HL-60/S4 treated with retinoic acid at 250 ng/mL for 4 days and 3 days (cell line): Measurements from ENCODE around the gene SCAF1.

Experiments used
- in situ Hi-C: fragments of 300-500 bp; cut with MboI; formaldehyde crosslinking; loops from 2 replicates; pipeline ENCODE4 v1.7.0; 2022; ENCODE audit warnings: low sequenced_read_pairs

The SCAF1 gene

DNA sequence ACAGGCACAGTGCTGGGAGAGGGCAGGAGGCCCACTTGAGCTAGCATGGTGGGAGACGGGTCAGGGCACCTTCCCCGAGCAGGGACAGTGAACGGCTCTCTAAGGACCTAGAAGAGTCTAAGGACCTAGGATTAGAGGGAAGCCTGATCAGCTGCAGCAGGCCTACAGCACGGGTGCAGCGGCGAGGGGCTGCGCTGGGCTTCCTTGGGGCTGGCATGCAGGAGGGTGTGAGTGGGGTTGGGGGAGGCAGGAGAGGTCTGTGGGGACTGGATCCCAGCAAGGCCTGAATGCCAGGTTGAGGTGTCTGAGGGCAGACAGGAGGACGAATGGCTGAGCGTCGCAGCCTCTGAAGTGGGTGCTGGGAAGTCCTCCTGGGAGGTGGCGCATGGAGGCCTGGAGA is 3.6 kb downstream of the SCAF1 start:
- in situ Hi-C loops: no loop called here

DNA sequence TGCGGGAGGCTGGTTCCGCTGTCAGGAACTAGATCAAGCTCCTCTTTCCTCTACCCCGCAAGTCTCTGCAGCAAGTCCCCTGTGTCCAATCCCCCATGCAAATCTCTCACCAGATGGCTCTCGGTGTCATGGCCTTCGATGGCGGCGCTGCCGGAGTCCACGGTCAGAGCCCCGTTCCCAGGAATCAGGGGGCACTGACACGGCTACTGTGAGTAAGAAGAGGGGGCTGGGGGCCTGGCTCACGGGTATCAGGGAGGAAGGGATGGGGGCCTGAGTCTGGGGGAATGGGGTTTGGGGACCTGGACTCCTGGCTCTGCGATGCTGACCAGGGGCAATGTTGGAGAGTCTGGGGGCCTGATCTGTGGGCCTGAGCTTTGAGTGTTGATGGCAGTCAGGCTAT is 4.0 kb downstream of the SCAF1 start:
- in situ Hi-C loops: no loop called here

- in situ Hi-C loops: no loop called here
These were observed 4.6 kb downstream of the SCAF1 start for GRCh38 chr19:49646586-49646985.

DNA sequence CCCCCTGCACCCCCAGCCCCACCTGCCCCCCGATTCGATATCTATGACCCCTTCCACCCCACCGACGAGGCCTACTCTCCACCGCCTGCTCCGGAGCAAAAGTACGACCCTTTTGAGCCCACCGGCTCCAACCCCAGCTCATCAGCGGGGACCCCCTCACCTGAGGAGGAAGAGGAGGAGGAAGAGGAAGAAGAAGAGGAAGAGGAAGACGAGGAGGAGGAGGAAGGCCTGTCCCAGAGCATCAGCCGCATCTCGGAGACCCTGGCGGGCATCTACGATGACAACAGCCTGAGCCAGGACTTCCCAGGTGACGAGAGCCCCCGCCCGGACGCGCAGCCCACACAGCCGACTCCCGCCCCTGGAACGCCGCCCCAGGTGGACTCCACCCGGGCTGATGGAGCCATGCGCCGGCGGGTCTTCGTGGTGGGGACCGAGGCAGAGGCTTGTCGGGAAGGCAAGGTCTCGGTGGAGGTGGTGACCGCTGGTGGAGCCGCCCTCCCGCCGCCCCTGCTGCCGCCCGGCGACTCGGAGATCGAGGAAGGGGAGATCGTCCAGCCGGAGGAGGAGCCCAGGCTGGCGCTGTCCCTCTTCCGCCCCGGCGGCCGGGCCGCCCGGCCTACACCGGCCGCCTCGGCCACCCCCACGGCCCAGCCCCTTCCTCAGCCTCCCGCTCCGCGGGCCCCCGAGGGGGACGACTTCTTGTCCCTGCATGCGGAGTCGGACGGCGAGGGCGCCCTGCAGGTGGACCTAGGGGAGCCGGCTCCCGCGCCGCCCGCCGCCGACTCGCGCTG is 9.2 kb downstream of the SCAF1 start:
- in situ Hi-C loops: no loop called here

- in situ Hi-C loops: no loop called here
These were observed 10.0 kb downstream of the SCAF1 start for GRCh38 chr19:49651820-49652550.

DNA sequence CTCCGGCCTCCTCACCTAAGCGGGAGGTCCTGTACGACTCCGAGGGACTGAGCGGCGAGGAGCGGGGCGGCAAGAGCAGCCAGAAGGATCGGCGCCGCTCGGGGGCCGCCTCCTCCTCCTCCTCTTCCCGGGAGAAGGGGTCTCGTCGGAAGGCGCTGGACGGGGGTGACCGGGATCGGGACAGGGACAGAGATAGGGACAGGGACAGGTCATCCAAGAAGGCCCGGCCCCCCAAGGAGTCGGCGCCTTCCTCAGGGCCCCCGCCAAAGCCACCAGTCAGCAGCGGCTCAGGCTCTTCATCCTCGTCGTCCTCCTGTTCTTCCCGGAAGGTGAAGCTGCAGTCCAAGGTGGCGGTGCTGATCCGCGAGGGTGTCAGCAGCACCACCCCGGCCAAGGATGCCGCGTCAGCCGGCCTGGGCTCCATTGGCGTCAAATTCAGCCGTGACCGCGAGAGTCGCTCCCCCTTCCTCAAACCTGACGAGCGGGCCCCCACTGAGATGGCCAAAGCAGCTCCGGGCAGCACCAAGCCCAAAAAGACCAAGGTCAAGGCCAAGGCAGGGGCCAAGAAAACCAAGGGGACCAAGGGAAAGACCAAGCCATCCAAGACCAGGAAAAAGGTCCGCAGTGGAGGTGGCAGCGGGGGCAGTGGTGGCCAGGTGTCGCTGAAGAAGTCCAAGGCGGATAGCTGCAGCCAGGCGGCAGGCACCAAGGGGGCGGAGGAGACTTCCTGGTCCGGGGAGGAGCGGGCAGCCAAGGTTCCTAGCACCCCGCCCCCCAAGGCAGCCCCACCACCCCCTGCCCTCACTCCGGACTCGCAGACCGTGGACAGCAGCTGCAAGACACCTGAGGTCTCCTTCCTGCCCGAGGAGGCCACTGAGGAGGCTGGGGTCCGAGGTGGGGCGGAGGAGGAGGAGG is 10.8 kb downstream of the SCAF1 start:
- in situ Hi-C loops: no loop called here

- in situ Hi-C loops: no loop called here
These were observed 11.4 kb downstream of the SCAF1 start for GRCh38 chr19:49653466-49653806.

DNA sequence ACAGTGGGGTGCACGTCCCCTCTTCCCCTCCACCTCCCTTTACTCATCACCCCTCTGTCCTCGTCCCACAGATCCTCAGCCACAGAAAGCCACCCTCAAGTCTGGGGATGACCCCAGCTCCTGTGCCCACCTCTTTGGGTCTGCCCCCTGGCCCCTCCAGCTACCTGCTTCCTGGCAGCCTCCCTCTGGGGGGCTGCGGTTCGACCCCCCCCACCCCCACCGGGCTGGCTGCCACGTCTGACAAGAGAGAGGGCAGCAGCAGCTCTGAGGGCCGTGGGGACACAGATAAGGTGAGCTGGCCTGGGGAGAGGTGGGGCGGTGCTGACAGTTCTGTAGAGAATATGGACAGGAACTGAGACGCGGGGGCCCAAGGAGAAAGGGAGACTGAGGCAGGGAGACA is 12.6 kb downstream of the SCAF1 start:
- in situ Hi-C loops: no loop called here

DNA sequence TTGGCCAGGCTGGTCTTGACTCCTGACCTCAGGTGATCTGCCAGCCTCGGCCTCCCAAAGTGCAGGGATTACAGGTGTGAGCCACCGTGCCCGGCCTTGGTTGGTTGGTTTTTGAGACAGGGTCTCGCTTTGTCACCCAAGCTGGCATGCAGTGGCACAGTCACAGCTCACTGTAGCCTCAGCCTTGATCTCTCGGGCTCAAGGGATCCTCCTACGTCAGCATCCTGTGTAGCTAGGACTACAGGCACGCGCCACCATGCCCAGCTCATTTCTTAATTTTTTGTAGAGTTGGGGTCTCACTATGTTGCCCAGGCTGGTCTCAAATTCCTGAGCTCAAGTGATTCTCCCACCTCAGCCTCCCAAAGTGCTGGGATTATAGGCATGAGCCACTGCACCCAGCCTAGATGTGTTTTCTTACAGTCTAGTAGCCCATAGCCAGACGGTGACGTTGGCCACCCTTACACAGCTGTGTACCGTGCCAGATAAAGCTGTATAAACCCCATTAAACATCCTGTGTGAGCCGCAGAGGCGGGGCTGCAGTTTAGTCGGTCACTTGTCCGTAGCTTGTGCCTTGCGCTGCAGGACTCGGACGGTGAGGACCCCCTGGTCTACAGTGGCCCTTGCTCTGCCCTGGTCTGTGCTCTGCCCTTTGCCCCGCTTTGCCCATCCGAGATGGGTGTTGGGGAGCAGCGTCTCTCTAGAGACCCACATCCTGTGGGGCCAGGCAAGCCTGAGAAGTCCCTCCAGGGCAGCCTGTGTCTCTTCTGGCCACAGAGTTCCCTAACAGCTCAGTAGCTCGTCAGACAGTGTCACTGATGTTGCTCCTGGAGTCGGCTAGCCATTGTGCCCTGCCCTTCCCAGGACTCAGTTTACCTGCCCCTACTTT is 13.8 kb downstream of the SCAF1 start:
- in situ Hi-C loops: no loop called here

DNA sequence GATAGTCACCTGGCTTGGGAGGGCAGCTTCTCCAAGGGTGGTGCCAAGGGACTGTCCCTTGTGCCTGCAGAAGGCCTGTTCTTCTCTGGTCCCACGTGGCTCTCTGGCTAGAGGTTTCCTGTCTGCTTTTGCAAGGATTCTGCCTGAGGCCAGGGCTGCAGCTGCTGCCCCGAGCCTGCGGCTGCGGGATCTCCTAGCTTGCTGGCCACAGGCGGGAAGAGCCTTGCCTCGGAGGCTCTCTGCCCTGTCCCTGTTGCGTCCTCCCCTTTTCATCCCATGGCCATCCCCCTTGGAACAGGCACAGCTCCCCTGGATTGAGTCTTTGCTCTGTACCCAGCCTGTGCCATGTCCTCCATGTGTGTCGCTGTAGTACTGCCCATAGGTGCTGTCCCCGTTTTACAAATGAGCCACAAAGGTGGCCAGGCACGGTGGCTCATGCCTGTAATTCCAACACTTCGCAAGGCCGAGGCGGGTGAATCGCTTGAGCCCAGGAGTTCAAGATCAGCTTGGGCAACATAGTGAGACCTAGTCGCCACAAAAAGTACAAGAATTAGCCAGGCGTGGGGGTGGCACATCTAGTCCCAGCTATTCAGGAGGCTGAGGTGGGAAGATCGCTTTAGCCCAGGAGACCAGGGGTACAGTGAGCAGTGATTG is 14.6 kb downstream of the SCAF1 start:
- in situ Hi-C loops: no loop called here

DNA sequence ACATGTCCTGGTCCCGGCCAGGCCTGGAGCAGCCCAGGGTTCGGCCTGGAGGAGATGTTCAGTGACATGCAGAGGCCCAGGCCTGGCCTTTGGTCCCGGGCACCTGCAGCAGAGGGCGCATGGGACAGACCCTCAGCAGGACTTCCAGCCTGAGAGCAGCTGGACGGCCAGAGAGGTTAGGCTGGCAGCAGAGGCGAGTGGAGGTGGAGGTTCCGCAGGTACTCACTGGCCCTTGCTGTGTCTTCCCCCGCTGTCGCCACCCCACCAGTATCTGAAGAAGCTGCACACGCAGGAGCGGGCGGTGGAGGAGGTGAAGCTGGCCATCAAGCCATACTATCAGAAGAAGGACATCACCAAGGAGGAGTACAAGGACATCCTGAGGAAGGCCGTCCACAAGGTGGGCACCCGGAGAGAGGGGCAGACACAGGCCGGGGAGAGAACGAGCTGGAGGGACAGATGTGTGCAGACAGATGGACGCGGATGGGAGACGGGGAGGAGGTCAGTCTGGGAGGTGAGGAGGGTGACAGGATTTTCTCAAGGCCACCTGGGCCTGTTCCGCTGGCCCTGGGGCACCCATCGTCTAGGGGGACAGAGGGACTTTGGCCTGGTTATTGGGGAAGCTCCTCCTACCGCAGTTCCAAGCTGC is 15.6 kb downstream of the SCAF1 start:
- in situ Hi-C loops: no loop called here

GRCh38 chr19:49658139-49658517 is 16.1 kb downstream of the SCAF1 start:
- in situ Hi-C loops: no loop called here

- in situ Hi-C loops: no loop called here
These were observed 16.8 kb downstream of the SCAF1 start for GRCh38 chr19:49658566-49659442.

- in situ Hi-C loops: no loop called here
These were observed 18.4 kb downstream of the SCAF1 start for GRCh38 chr19:49660338-49660961.

- in situ Hi-C loops: no loop called here
These were observed 20.0 kb downstream of the SCAF1 start for GRCh38 chr19:49662011-49662410.

- in situ Hi-C loops: no loop called here
These were observed 21.2 kb downstream of the SCAF1 start for GRCh38 chr19:49663224-49663623.

DNA sequence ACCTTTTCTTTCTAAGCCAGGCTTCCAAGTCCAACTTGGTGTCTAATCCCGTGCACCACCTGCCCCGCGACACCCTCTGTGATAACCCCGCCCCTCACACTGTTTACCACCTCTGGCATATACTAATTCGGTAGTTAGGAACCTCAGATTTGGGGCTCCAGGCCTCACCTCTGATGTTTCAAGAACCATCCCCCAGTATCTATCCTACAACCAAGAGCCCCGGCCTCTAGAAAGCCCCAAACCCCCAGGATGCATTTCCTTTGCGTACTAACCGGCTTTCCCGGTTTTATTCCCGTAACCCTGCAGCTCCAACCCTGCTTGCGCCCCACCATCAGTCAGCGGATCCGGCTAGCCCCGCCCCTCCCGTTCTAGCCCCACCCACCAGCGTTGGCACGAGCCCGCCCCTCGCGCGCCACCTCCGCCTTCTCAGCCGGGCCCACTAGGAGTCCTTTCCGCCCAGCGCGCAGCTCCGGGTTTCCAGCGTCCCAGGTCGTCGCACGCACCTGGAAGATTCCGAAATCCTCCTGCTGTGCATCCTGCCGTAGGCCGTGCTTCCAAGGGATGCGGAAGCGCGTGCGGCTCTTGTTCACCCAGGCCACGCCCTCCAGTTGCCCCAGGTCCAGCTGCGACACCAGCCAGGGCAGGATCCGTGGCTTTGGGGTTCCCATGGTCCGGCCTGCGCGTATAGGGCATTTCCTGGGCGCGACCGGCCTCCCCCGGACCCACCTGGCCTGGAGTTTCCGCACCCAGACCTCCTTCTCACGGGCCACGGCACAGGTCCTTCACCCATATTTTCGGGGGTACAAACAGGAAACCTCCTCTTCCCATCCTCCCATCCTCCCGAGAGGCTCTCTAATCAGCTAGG is 22.4 kb downstream of the SCAF1 start:
- in situ Hi-C loops: no loop called here
